ENCODE results near the gene PLD2. TPM values are rescaled to one million over a fixed set of nuclear protein-coding genes. Genes with fewer than 3 reads are reported as not detected.

The PLD2 gene
- total RNA-seq, 3 donors from 2014 or later, result 17.1 to 40.6 (median 30.3) TPM

GRCh38 chr17:4839965-4840892 is 33.3 kb downstream of the PLD2 start:
- no peaks in the 10 kb centered on the region for H3K36me3 ChIP-seq
- no peaks in the 10 kb centered on the region for H3K9me3 ChIP-seq
- no peak overlapping the region for H3K4me3 ChIP-seq
- H3K27me3 ChIP-seq, result no peaks in the 10 kb centered on the region
- no peak for DNase-seq (ENCODE audit: low spot score in 2 of 2)
- TF ChIP-seq POLR2AphosphoS5 (IDR thresholded peaks at IDR 0.05) (no peak), POLR2A (IDR thresholded peaks at IDR 0.05) (no peak), CTCF (IDR thresholded peaks at IDR 0.05) (no peak)
- peaks cover 0 to 16% of the 10 kb centered on the region in 2 donors for H3K4me1 ChIP-seq
- intact Hi-C loops (cut with DNase I; ENCODE audit: low total_unique reads), result no loop called here
- H3K27ac ChIP-seq, result peak overlapping the region in 1 of 2 donors; percentile 40

GRCh38 chr17:4840893-4841242 is 33.9 kb downstream of the PLD2 start:
- no peak overlapping the region for H3K27ac ChIP-seq
- no peaks in the 10 kb centered on the region for H3K9me3 ChIP-seq
- H3K36me3 ChIP-seq, result no peaks in the 10 kb centered on the region
- no peak for DNase-seq (ENCODE audit: low spot score in 2 of 2)
- TF ChIP-seq POLR2AphosphoS5 (IDR thresholded peaks at IDR 0.05) (no peak), POLR2A (IDR thresholded peaks at IDR 0.05) (no peak), CTCF (IDR thresholded peaks at IDR 0.05) (no peak)
- intact Hi-C loops (cut with DNase I; ENCODE audit: low total_unique reads), result no loop called here
- no peak overlapping the region for H3K4me3 ChIP-seq
- H3K27me3 ChIP-seq, result no peaks in the 10 kb centered on the region
- peaks cover 0 to 12% of the 10 kb centered on the region in 2 donors for H3K4me1 ChIP-seq

GRCh38 chr17:4842376-4842775 is 35.4 kb downstream of the PLD2 start:
- H3K9me3 ChIP-seq, result no peaks in the 10 kb centered on the region
- no peaks in the 10 kb centered on the region for H3K36me3 ChIP-seq
- no peak for DNase-seq (ENCODE audit: low spot score in 2 of 2)
- intact Hi-C loops (cut with DNase I; ENCODE audit: low total_unique reads), result no loop called here
- peaks cover 0 to 5% of the 10 kb centered on the region in 2 donors for H3K4me1 ChIP-seq
- H3K27ac ChIP-seq, result no peak overlapping the region
- TF ChIP-seq POLR2A (IDR thresholded peaks at IDR 0.05) (no peak), CTCF (IDR thresholded peaks at IDR 0.05) (no peak), POLR2AphosphoS5 (IDR thresholded peaks at IDR 0.05) (no peak)
- no peaks in the 10 kb centered on the region for H3K27me3 ChIP-seq
- H3K4me3 ChIP-seq, result no peak overlapping the region

- Histone ChIP-seq H3K4me3 (no peak overlapping the region), H3K27ac (no peak overlapping the region), H3K4me1 (peaks cover 0 to 1% of the 10 kb centered on the region in 2 donors), H3K9me3 (no peaks in the 10 kb centered on the region), H3K27me3 (no peaks in the 10 kb centered on the region), H3K36me3 (no peaks in the 10 kb centered on the region)
- DNase-seq (ENCODE audit: low spot score in 2 of 2), result no peak
- intact Hi-C loops (cut with DNase I; ENCODE audit: low total_unique reads), result no loop called here
- TF ChIP-seq CTCF (IDR thresholded peaks at IDR 0.05) (no peak), POLR2A (IDR thresholded peaks at IDR 0.05) (no peak), POLR2AphosphoS5 (IDR thresholded peaks at IDR 0.05) (no peak)
These were observed 36.5 kb downstream of the PLD2 start for GRCh38 chr17:4843321-4844000.

GRCh38 chr17:4845118-4845517 is 38.2 kb downstream of the PLD2 start:
- intact Hi-C loops (cut with DNase I; ENCODE audit: low total_unique reads), result no loop called here
- TF ChIP-seq POLR2AphosphoS5 (IDR thresholded peaks at IDR 0.05) (no peak), CTCF (IDR thresholded peaks at IDR 0.05) (no peak), POLR2A (IDR thresholded peaks at IDR 0.05) (no peak)
- DNase-seq (ENCODE audit: low spot score in 2 of 2), result no peak
- Histone ChIP-seq H3K36me3 (no peaks in the 10 kb centered on the region), H3K4me1 (no peaks in the 10 kb centered on the region), H3K4me3 (no peak overlapping the region), H3K9me3 (no peaks in the 10 kb centered on the region), H3K27me3 (no peaks in the 10 kb centered on the region), H3K27ac (no peak overlapping the region)
